Upper lobe of left lung (tissue), 6 donors: ENCODE data around the gene CRNKL1. TPM values are rescaled to one million over a fixed set of nuclear protein-coding genes. Genes with fewer than 3 reads are reported as not detected.

ENCODE experiments used
- ATAC-seq, 2 donors: fragments of 200-7000 bp; cut with Tn5 transposase; one replicate each; pipeline ENCODE4 v1.9.1; 2022; ENCODE audit warnings: mild to moderate bottlenecking in 2 of 2, moderate library complexity in 2 of 2; ENCODE audit not compliant: low FRiP score in 2 of 2
- DNase-seq, 2 donors: peaks; one replicate each; pipeline ENCODE4 v3.0.0-alpha.2; 2019 to 2020
- H3K27ac ChIP-seq, 4 donors: fragments of 200-600 bp; sonication (generic); one replicate each; pipeline ENCODE4 v1.5.1; 2016 to 2019
- H3K27me3 ChIP-seq, 4 donors: fragments of 200-600 bp; sonication (generic); one replicate each; pipeline ENCODE4 v1.5.1; 2017 to 2019
- H3K36me3 ChIP-seq, 4 donors: fragments of 200-600 bp; sonication (generic); one replicate each; pipeline ENCODE4 v1.5.1; 2016 to 2019
- H3K4me1 ChIP-seq, 4 donors: fragments of 200-600 bp; sonication (generic); one replicate each; pipeline ENCODE4 v1.5.1; 2018 to 2019
- H3K4me3 ChIP-seq, 4 donors: fragments of 200-600 bp; sonication (generic); one replicate each; pipeline ENCODE4 v1.5.1; 2017 to 2019; ENCODE audit warnings: mild to moderate bottlenecking in 2 of 4, moderate library complexity in 1 of 4
- H3K9me3 ChIP-seq, 4 donors: fragments of 200-600 bp; sonication (generic); one replicate each; pipeline ENCODE4 v1.5.1; 2018 to 2019
- EP300 ChIP-seq, 4 donors: sonication (generic); formaldehyde crosslinking; IDR thresholded peaks; one replicate each; pipeline ENCODE4 v1.5.1; 2017; ENCODE audit warnings: antibody characterized with exemption in 4 of 4, control low read depth in 2 of 4
- POLR2A ChIP-seq, 4 donors: fragments of 450-650 bp; IDR thresholded peaks; one replicate each; pipeline ENCODE4 v1.5.1; 2016 to 2017; ENCODE audit warnings: antibody characterized with exemption in 4 of 4, mild to moderate bottlenecking in 2 of 4
- POLR2AphosphoS5 ChIP-seq, 2 donors: sonication (generic); formaldehyde crosslinking; IDR thresholded peaks; one replicate each; pipeline ENCODE4 v1.5.1; 2017; ENCODE audit warnings: antibody characterized with exemption in 2 of 2
- WGBS, 2 donors: methylation state at CpG; one replicate each; pipeline ENCODE4 v1.1.5; 2017 to 2018; 5-methylcytosine and 5-hydroxymethylcytosine counted together
- total RNA-seq, 6 donors: library from RNA; depleted of rRNA in 4 of 6; stranded (reverse); fragments of >200 nt in 4 of 6; gene quantifications; one replicate each; pipeline versions ENCODE4 v1.1.0 to v1.2.1, GENCODE V29; 2016 to 2021
- TF ChIP-seq, protein P1 (sequence below), 6 experiments: fragments of 450-650 bp in 4 of 6; fragments of 200-600 bp in 2 of 6; sonication (generic) in 2 of 6; IDR thresholded peaks; one replicate each; pipeline ENCODE4 v1.5.1; 2016 to 2019; ENCODE audit warnings: antibody characterized with exemption in 6 of 6
- donor health status: DM: no; HTN: no; CAD: no; lungs with moderate emphysema.
- donor health status: DM: no; HTN: yes; CAD: no; lungs with severe emphysema.

The CRNKL1 gene
- total RNA-seq, 6 donors from 2014 or later: 13.5 to 44.0 (median 18.4) TPM

GRCh38 chr20:20014659-20015058 is 37.6 kb downstream of the CRNKL1 start:
- WGBS, 2 donors: 19 to 21% methylated on average over 2 of the region's 2 CpGs
- ATAC-seq (no peak), DNase-seq (no peak)
- TF ChIP-seq, protein P1, sequence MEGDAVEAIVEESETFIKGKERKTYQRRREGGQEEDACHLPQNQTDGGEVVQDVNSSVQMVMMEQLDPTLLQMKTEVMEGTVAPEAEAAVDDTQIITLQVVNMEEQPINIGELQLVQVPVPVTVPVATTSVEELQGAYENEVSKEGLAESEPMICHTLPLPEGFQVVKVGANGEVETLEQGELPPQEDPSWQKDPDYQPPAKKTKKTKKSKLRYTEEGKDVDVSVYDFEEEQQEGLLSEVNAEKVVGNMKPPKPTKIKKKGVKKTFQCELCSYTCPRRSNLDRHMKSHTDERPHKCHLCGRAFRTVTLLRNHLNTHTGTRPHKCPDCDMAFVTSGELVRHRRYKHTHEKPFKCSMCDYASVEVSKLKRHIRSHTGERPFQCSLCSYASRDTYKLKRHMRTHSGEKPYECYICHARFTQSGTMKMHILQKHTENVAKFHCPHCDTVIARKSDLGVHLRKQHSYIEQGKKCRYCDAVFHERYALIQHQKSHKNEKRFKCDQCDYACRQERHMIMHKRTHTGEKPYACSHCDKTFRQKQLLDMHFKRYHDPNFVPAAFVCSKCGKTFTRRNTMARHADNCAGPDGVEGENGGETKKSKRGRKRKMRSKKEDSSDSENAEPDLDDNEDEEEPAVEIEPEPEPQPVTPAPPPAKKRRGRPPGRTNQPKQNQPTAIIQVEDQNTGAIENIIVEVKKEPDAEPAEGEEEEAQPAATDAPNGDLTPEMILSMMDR (IDR thresholded peaks at IDR 0.05): no peak
- TF ChIP-seq POLR2A (IDR thresholded peaks at IDR 0.05) (no peak), EP300 (IDR thresholded peaks at IDR 0.05) (no peak), POLR2AphosphoS5 (IDR thresholded peaks at IDR 0.05) (no peak)
- peaks cover 0 to 3% (median 0%) of the 10 kb centered on the region in 4 donors for H3K36me3 ChIP-seq
- peak overlapping the region in 2 of 4 donors; percentile 10 to 33 for H3K27ac ChIP-seq
- no peaks in the 10 kb centered on the region for H3K9me3 ChIP-seq
- no peak overlapping the region for H3K4me3 ChIP-seq
- no peaks in the 10 kb centered on the region for H3K27me3 ChIP-seq
- peaks cover 37 to 62% (median 49%) of the 10 kb centered on the region in 4 donors for H3K4me1 ChIP-seq

DNA sequence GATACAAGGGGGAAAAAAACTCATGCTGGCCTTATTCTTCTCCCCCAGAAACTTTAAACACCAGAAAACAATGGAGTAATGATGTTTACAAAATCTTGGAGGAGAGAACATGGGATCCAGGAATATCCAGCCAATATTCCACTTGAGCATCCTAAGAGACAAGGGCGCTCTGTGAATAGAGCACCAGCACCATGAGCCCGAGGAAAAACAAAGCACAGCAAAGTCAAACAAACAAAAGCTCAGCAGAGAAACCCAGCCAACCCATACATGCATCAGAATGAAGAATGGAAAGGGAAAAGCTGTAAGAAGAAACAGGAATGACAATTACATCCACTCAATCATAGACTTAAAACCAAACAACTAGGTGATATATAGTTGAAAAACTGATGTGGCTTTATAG is 39.7 kb downstream of the CRNKL1 start:
- DNase-seq (no peak), ATAC-seq (no peak)
- no peaks in the 10 kb centered on the region for H3K27me3 ChIP-seq
- 58 to 66% methylated on average over 2 of the region's 2 CpGs for WGBS, 2 donors
- no peaks in the 10 kb centered on the region for H3K36me3 ChIP-seq
- H3K4me3 ChIP-seq: no peak overlapping the region
- no peak for TF ChIP-seq EP300 (IDR thresholded peaks at IDR 0.05)
- no peak for TF ChIP-seq POLR2A (IDR thresholded peaks at IDR 0.05)
- no peak for TF ChIP-seq POLR2AphosphoS5 (IDR thresholded peaks at IDR 0.05)
- TF ChIP-seq, protein P1 (IDR thresholded peaks at IDR 0.05): no peak
- no peak overlapping the region for H3K27ac ChIP-seq
- peaks cover 22 to 42% (median 32%) of the 10 kb centered on the region in 4 donors for H3K4me1 ChIP-seq
- no peaks in the 10 kb centered on the region for H3K9me3 ChIP-seq

- Histone ChIP-seq H3K4me3 (no peak overlapping the region), H3K27ac (peak overlapping the region; percentile 23 to 69 (median 60)), H3K36me3 (no peaks in the 10 kb centered on the region), H3K9me3 (no peaks in the 10 kb centered on the region), H3K27me3 (no peaks in the 10 kb centered on the region), H3K4me1 (peaks cover 18 to 29% (median 25%) of the 10 kb centered on the region in 4 donors)
- TF ChIP-seq POLR2AphosphoS5 (IDR thresholded peaks at IDR 0.05): no peak
- TF ChIP-seq, protein P1 (IDR thresholded peaks at IDR 0.05): no peak
- no peak for TF ChIP-seq POLR2A (IDR thresholded peaks at IDR 0.05)
- no peak for TF ChIP-seq EP300 (IDR thresholded peaks at IDR 0.05)
- ATAC-seq (peak in 1 of 2 donors; percentile 42), DNase-seq (no peak)
- 40 to 46% methylated on average over 4 of the region's 4 CpGs for WGBS, 2 donors
Measured at GRCh38 chr20:20010639-20011500, 41.4 kb downstream of the CRNKL1 start.

DNA sequence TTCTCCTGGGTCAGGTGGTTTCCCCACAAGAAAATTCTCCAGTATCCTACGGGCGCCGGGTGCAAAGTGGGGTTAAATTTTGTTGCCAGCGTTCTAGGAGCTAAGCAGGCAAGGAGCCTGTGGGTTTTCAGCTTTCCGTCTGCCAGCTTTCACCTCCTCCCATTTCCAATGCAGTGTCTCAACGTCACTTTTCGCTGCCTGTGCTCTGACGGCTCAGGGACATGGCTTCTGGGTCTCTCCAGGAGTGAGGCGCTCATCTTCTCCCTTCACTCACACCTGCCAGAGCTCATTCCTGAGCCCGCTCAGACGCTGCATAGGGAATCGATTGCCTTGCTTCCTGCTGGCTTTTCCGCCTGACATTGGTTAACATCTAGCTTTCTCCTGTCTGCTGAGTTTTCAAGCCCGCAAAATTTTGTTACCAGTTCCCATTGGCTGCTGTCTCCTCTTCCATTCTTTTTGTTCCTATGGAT is 42.4 kb downstream of the CRNKL1 start:
- no peak for TF ChIP-seq POLR2AphosphoS5 (IDR thresholded peaks at IDR 0.05)
- TF ChIP-seq, protein P1 (IDR thresholded peaks at IDR 0.05): no peak
- no peak for TF ChIP-seq EP300 (IDR thresholded peaks at IDR 0.05)
- Histone ChIP-seq H3K36me3 (no peaks in the 10 kb centered on the region), H3K27me3 (no peaks in the 10 kb centered on the region), H3K4me3 (no peak overlapping the region), H3K9me3 (no peaks in the 10 kb centered on the region), H3K27ac (peak overlapping the region in 2 of 4 donors; percentile 11 to 27), H3K4me1 (peaks cover 16 to 26% (median 17%) of the 10 kb centered on the region in 4 donors)
- DNase-seq (no peak), ATAC-seq (no peak)
- 65 to 77% methylated on average over 14 of the region's 14 CpGs for WGBS, 2 donors
